Trophoblast cell (in vitro differentiated cells and primary cell): ENCODE data around the gene TRPV4.

ENCODE experiments used
- DNase-seq, 2 donors: peaks; one replicate each; pipeline ENCODE4 v3.0.0-alpha.2; 2016
- H2AFZ ChIP-seq: 2 replicates; pipeline ENCODE4 v1.6.1; 2013; ENCODE audit warnings: low read length, moderate library complexity, mild to moderate bottlenecking; ENCODE audit not compliant: insufficient read depth, poor library complexity
- H2AK5ac ChIP-seq: 2 replicates; pipeline ENCODE4 v1.6.1; 2013; ENCODE audit warnings: mild to moderate bottlenecking, low read length
- H2BK120ac ChIP-seq: 2 replicates; pipeline ENCODE4 v1.6.1; 2013; ENCODE audit warnings: low read length, mild to moderate bottlenecking, moderate library complexity; ENCODE audit not compliant: insufficient read depth, poor library complexity
- H2BK12ac ChIP-seq: 2 replicates; pipeline ENCODE4 v1.6.1; 2013; ENCODE audit warnings: mild to moderate bottlenecking, low read length, moderate library complexity
- H2BK5ac ChIP-seq: 2 replicates; pipeline ENCODE4 v1.6.1; 2013; ENCODE audit warnings: low read length, low read depth, moderate library complexity, mild to moderate bottlenecking; ENCODE audit not compliant: poor library complexity
- H3K14ac ChIP-seq: 2 replicates; pipeline ENCODE4 v1.6.1; 2013; ENCODE audit warnings: mild to moderate bottlenecking, low read length
- H3K18ac ChIP-seq: 2 replicates; pipeline ENCODE4 v1.6.1; 2013; ENCODE audit warnings: mild to moderate bottlenecking, low read length
- H3K23ac ChIP-seq: 2 replicates; pipeline ENCODE4 v1.6.1; 2013; ENCODE audit warnings: low read length
- H3K27ac ChIP-seq: 2 replicates; pipeline ENCODE4 v1.5.1; 2013; ENCODE audit warnings: low read depth, mild to moderate bottlenecking, inconsistent platforms, low read length, moderate library complexity
- H3K27me3 ChIP-seq: 2 replicates; pipeline ENCODE4 v1.6.1; 2013; ENCODE audit warnings: inconsistent platforms, mild to moderate bottlenecking, low read length, moderate library complexity; ENCODE audit not compliant: insufficient read depth
- H3K36me3 ChIP-seq, 2 experiments: 1 replicate in 1 of 2; 2 replicates in 1 of 2; pipeline ENCODE4 v1.6.1; 2013; ENCODE audit warnings: low read length in 2 of 2, mild to moderate bottlenecking in 2 of 2, moderate library complexity in 1 of 2; ENCODE audit not compliant: insufficient read depth in 2 of 2, control insufficient read depth in 1 of 2
- H3K4ac ChIP-seq: 2 replicates; pipeline ENCODE4 v1.6.1; 2013; ENCODE audit warnings: low read depth, mild to moderate bottlenecking, low read length, moderate library complexity
- H3K4me1 ChIP-seq, 2 experiments: 1 replicate in 1 of 2; 2 replicates in 1 of 2; pipeline ENCODE4 v1.6.1; 2013; ENCODE audit warnings: low read length in 2 of 2, mild to moderate bottlenecking in 2 of 2, moderate library complexity in 1 of 2; ENCODE audit not compliant: insufficient read depth in 2 of 2, control insufficient read depth in 1 of 2
- H3K4me2 ChIP-seq: 2 replicates; pipeline ENCODE4 v1.6.1; 2013; ENCODE audit warnings: inconsistent platforms, mild to moderate bottlenecking, low read length, moderate library complexity
- H3K4me3 ChIP-seq: 2 replicates; pipeline ENCODE4 v1.5.1; 2013; ENCODE audit warnings: mild to moderate bottlenecking, low read depth, low read length, inconsistent platforms
- H3K79me1 ChIP-seq: one replicate; pipeline ENCODE4 v1.6.1; 2013; ENCODE audit warnings: low read length
- H3K79me2 ChIP-seq: 2 replicates; pipeline ENCODE4 v1.6.1; 2013; ENCODE audit warnings: low read length, mild to moderate bottlenecking; ENCODE audit not compliant: control insufficient read depth, insufficient read depth, poor library complexity
- H3K9ac ChIP-seq: 2 replicates; pipeline ENCODE4 v1.6.1; 2013; ENCODE audit warnings: mild to moderate bottlenecking, low read length
- H3K9me3 ChIP-seq: 2 replicates; pipeline ENCODE4 v1.6.1; 2013; ENCODE audit warnings: low read depth, mild to moderate bottlenecking, control low read depth, inconsistent platforms, low read length; ENCODE audit not compliant: insufficient read depth
- H4K12ac ChIP-seq: 2 replicates; pipeline ENCODE4 v1.6.1; 2013; ENCODE audit warnings: low read depth, mild to moderate bottlenecking, low read length, moderate library complexity
- H4K8ac ChIP-seq: 2 replicates; pipeline ENCODE4 v1.6.1; 2013; ENCODE audit warnings: low read depth, mild to moderate bottlenecking, low read length, moderate library complexity
- H4K91ac ChIP-seq: one replicate; pipeline ENCODE4 v1.6.1; 2013; ENCODE audit warnings: low read depth, mild to moderate bottlenecking, low read length, moderate library complexity
- WGBS: extraction: QIAGEN DNeasy Blood & Tissue Kit; methylation state at CpG from one replicate; pipeline ENCODE4 v1.1.7; 2013; ENCODE audit warnings: missing lambda C conversion rate; ENCODE audit not compliant: insufficient read length, insufficient coverage; ENCODE audit errors: extremely low coverage; 5-methylcytosine and 5-hydroxymethylcytosine counted together

The TRPV4 gene

DNA sequence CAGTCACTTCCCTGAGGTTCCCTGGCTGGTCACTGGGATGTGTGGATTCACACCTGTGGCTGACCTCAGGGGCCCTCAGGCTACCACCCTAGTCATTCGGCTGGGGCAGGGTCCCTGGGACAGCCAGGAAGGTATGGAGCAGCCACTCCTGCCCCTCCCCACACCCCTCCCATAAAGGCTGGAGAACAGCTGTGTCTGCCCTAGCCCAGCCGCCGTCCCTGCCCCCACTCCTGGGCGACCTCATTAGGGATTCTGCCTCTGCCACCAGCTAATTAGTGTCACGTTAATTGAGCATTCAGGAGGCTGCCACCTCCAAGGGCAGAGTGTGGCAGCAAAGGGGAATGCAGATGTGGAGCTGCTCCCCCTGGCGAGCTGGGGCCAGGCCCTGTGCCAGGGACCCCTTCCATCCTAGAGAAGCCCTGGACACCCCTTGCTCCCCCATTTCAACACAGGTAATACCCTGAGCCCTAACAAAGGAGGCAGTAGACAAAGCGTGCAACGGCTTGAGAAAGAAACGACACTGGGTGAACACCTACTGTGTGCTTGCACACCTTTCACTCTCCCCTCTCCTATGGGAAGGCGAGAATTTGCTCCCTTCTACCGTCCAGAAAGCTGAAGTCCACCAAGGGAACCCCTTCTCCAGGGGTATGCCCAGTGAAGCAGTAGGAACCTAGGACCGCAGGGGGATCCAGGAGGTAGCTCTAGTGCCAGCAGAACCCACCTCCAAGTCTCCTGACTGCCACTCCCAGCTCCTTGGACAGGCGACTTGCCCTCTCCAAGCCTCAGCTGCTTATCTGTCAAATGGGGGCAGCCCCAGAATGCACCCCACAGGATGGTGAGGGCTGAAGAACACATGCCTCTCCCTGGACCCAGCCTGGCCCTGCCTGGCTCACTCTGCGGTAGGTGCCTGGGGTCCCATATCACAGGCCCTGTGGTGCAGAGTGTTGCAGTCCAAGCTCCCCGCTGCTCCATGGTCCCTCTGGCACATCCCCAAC lies 74.5 kb downstream of the TRPV4 start:
- H4K12ac ChIP-seq: no peak overlapping the region
- H4K91ac ChIP-seq: no peak overlapping the region
- no peaks in the 10 kb centered on the region for H3K79me1 ChIP-seq
- H3K14ac ChIP-seq: no peak overlapping the region
- no peak overlapping the region for H2BK5ac ChIP-seq
- H3K23ac ChIP-seq: no peak overlapping the region
- no peak overlapping the region for H3K4ac ChIP-seq
- H3K9me3 ChIP-seq: peaks cover 7% of the 10 kb centered on the region
- H2AFZ ChIP-seq: no peak overlapping the region
- H3K4me3 ChIP-seq: no peak overlapping the region
- no CpG with 5 or more reads among the region's 15 CpGs for WGBS
- H3K18ac ChIP-seq: no peak overlapping the region
- H3K36me3 ChIP-seq: no peaks in the 10 kb centered on the region
- H3K4me2 ChIP-seq: no peak overlapping the region
- H2BK12ac ChIP-seq: no peak overlapping the region
- no peak overlapping the region for H2BK120ac ChIP-seq
- no peak overlapping the region for H3K9ac ChIP-seq
- no peaks in the 10 kb centered on the region for H3K79me2 ChIP-seq
- H3K4me1 ChIP-seq: no peaks in the 10 kb centered on the region
- H3K27ac ChIP-seq: no peak overlapping the region
- no peak for DNase-seq
- H4K8ac ChIP-seq: no peak overlapping the region
- no peaks in the 10 kb centered on the region for H3K27me3 ChIP-seq
- no peak overlapping the region for H2AK5ac ChIP-seq

DNA sequence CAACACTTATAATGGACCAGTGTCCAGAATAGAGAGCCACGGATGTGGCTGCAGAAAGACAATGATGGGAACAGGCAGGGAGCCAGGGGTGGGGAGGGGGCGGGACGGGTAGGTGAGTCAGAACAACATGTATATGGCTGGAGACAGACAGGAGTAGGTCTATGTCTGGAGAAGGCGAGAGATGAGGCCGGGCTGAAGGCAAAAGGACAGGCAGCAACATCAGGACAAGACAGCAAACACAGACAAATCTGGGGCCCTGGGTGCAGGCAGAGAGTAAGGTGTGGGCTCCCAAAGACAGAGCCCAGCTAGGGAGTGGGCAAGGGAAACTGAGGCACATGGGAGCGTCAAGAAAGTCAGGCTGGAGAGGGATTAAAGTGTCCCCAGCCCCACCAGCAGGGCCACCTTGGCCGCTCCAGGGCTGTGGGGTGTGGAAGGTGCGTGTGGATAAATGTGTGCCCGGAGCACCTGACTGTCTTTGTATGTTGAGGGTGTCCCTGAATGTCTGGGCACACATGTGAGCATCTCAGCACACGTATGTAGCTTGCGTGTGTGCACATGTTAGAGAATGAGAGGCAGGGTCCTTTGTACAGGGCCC lies 75.4 kb downstream of the TRPV4 start:
- H2AFZ ChIP-seq: no peak overlapping the region
- no peak overlapping the region for H2BK120ac ChIP-seq
- H2BK12ac ChIP-seq: no peak overlapping the region
- no peak overlapping the region for H3K18ac ChIP-seq
- H3K36me3 ChIP-seq: no peaks in the 10 kb centered on the region
- no peak overlapping the region for H3K27ac ChIP-seq
- peaks cover 1% of the 10 kb centered on the region for H3K9me3 ChIP-seq
- WGBS: no CpG with 5 or more reads among the region's 11 CpGs
- no peaks in the 10 kb centered on the region for H3K27me3 ChIP-seq
- no peak overlapping the region for H3K14ac ChIP-seq
- no peak overlapping the region for H4K8ac ChIP-seq
- no peak overlapping the region for H2BK5ac ChIP-seq
- no peaks in the 10 kb centered on the region for H3K4me1 ChIP-seq
- no peak overlapping the region for H4K12ac ChIP-seq
- no peak overlapping the region for H3K4me3 ChIP-seq
- no peak overlapping the region for H3K9ac ChIP-seq
- no peak overlapping the region for H2AK5ac ChIP-seq
- no peak overlapping the region for H3K23ac ChIP-seq
- H3K4ac ChIP-seq: no peak overlapping the region
- no peak for DNase-seq
- no peak overlapping the region for H4K91ac ChIP-seq
- no peak overlapping the region for H3K4me2 ChIP-seq
- H3K79me1 ChIP-seq: no peaks in the 10 kb centered on the region
- no peaks in the 10 kb centered on the region for H3K79me2 ChIP-seq

DNA sequence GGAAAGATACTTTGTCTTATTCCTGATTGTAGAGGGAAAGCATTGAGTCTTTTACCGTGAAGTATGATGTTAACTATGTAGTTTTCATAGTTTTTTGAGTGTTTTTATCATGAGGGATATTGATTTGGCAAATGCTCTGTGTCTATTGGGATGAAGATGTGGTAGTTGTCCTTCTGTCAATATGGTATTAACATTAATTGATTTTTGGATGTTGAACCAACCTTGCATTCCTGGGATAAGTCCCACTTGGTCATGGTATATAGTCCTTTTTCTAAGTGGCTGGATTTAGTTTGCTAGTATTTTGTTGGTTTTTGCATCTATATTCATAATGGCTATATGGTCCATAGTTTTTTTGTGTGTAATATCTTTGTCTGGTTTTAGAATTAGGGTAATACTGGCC lies 76.7 kb downstream of the TRPV4 start:
- no peak overlapping the region for H3K14ac ChIP-seq
- H4K8ac ChIP-seq: no peak overlapping the region
- H3K27me3 ChIP-seq: no peaks in the 10 kb centered on the region
- H3K4me3 ChIP-seq: no peak overlapping the region
- H3K9ac ChIP-seq: no peak overlapping the region
- no peak overlapping the region for H4K91ac ChIP-seq
- H3K79me2 ChIP-seq: no peaks in the 10 kb centered on the region
- no peak overlapping the region for H2BK120ac ChIP-seq
- DNase-seq: no peak
- no peaks in the 10 kb centered on the region for H3K36me3 ChIP-seq
- H2AK5ac ChIP-seq: no peak overlapping the region
- H4K12ac ChIP-seq: no peak overlapping the region
- no peak overlapping the region for H3K4me2 ChIP-seq
- no CpG with 5 or more reads among the region's 1 CpG for WGBS
- no peak overlapping the region for H2BK5ac ChIP-seq
- no peaks in the 10 kb centered on the region for H3K4me1 ChIP-seq
- no peak overlapping the region for H2BK12ac ChIP-seq
- no peaks in the 10 kb centered on the region for H3K79me1 ChIP-seq
- H3K23ac ChIP-seq: no peak overlapping the region
- H3K9me3 ChIP-seq: peaks cover 1% of the 10 kb centered on the region
- no peak overlapping the region for H2AFZ ChIP-seq
- H3K4ac ChIP-seq: no peak overlapping the region
- no peak overlapping the region for H3K18ac ChIP-seq
- no peak overlapping the region for H3K27ac ChIP-seq

DNA sequence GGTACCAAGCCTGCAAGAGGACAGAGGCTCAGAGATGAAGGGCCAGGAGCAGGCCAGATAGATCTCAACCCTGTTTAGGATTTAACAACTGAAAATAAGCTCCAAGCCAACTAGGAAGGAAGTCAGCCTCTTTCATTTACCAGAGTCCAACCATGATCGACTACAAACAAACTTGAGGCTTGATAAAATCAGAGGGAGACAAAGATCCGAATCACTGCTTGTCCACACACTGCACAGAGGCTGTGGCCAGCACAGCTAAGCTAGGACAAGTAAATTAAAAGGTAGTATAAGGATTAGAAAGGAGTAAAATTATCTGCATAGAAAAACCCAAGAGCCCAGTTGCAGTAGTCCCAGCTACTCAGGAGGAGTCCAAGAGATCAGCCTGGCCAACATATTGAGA lies 79.2 kb downstream of the TRPV4 start:
- Histone ChIP-seq H3K79me1 (no peaks in the 10 kb centered on the region), H4K12ac (no peak overlapping the region), H3K9ac (no peak overlapping the region), H4K91ac (no peak overlapping the region), H3K4me3 (no peak overlapping the region), H3K9me3 (peaks cover 1% of the 10 kb centered on the region), H3K14ac (no peak overlapping the region), H3K4me1 (no peaks in the 10 kb centered on the region), H4K8ac (no peak overlapping the region), H2BK5ac (no peak overlapping the region), H3K79me2 (no peaks in the 10 kb centered on the region), H2BK120ac (no peak overlapping the region), H3K27ac (no peak overlapping the region), H2BK12ac (no peak overlapping the region), H3K4me2 (no peak overlapping the region), H3K23ac (no peak overlapping the region), H3K27me3 (no peaks in the 10 kb centered on the region), H3K18ac (no peak overlapping the region), H2AK5ac (no peak overlapping the region), H3K36me3 (no peaks in the 10 kb centered on the region), H3K4ac (no peak overlapping the region), H2AFZ (no peak overlapping the region)
- WGBS: no CpG with 5 or more reads among the region's 2 CpGs
- no peak for DNase-seq
